Breast epithelium (tissue), 4 donors: ENCODE measurements around the gene NIPSNAP3A. TPM values are rescaled to one million over a fixed set of nuclear protein-coding genes. Genes with fewer than 3 reads are reported as not detected.

ENCODE experiments used
- DNase-seq, 2 donors: peaks; one replicate each; pipeline ENCODE4 v3.0.0-alpha.2; 2019; ENCODE audit warnings: low spot score in 2 of 2
- H3K27ac ChIP-seq, 2 donors: fragments of 200-600 bp; sonication (generic) in 1 of 2; one replicate each; pipeline ENCODE4 v1.5.1; 2016 to 2019; ENCODE audit warnings: mild to moderate bottlenecking in 1 of 2
- H3K27me3 ChIP-seq, 2 donors: fragments of 200-600 bp; sonication (generic) in 1 of 2; one replicate each; pipeline versions ENCODE4 v1.5.1 to v1.6.0; 2017 to 2019; ENCODE audit warnings: control low read depth in 1 of 2, mild to moderate bottlenecking in 1 of 2
- H3K36me3 ChIP-seq: fragments of 200-600 bp; one replicate; pipeline ENCODE4 v1.5.1; 2019
- H3K4me1 ChIP-seq, 2 donors: fragments of 200-600 bp; sonication (generic); one replicate each; pipeline ENCODE4 v1.5.1; 2016 to 2019; ENCODE audit warnings: control low read depth in 1 of 2
- H3K4me3 ChIP-seq, 3 donors: fragments of 200-600 bp; sonication (generic); 1 replicate in 2 of 3; 2 replicates in 1 of 3; pipeline ENCODE4 v1.5.1; 2016 to 2019; ENCODE audit warnings: mild to moderate bottlenecking in 3 of 3, moderate library complexity in 2 of 3
- H3K9me3 ChIP-seq, 2 donors: fragments of 200-600 bp; sonication (generic) in 1 of 2; one replicate each; pipeline ENCODE4 v1.5.1; 2016 to 2019; ENCODE audit warnings: control low read depth in 1 of 2
- POLR2A ChIP-seq: fragments of 450-650 bp; IDR thresholded peaks from one replicate; pipeline ENCODE4 v1.6.1; 2016; ENCODE audit warnings: antibody characterized with exemption, mild to moderate bottlenecking, moderate library complexity
- POLR2AphosphoS5 ChIP-seq, 3 donors: sonication (generic); formaldehyde crosslinking; IDR thresholded peaks; one replicate each; pipeline ENCODE4 v1.6.1; 2017; ENCODE audit warnings: antibody characterized with exemption in 3 of 3
- intact Hi-C: fragments of 100-400 bp; cut with DNase I; formaldehyde crosslinking; loops from one replicate; pipeline ENCODE4 v1.15.1; 2023; ENCODE audit warnings: low total_unique reads
- total RNA-seq, 3 donors: library from RNA; depleted of rRNA; stranded (reverse); fragments of >200 nt; gene quantifications; one replicate each; pipeline ENCODE4 v1.1.0, GENCODE V29; 2016
- TF ChIP-seq, protein P1 (sequence below), 3 donors: fragments of 450-650 bp; IDR thresholded peaks; one replicate each; pipeline ENCODE4 v1.5.1; 2016 to 2017; ENCODE audit warnings: antibody characterized with exemption in 3 of 3, mild to moderate bottlenecking in 3 of 3, moderate library complexity in 3 of 3

NIPSNAP3A gene
- total RNA-seq, 3 donors from 2014 or later = 23.1 to 28.2 (median 26.6) TPM

DNA sequence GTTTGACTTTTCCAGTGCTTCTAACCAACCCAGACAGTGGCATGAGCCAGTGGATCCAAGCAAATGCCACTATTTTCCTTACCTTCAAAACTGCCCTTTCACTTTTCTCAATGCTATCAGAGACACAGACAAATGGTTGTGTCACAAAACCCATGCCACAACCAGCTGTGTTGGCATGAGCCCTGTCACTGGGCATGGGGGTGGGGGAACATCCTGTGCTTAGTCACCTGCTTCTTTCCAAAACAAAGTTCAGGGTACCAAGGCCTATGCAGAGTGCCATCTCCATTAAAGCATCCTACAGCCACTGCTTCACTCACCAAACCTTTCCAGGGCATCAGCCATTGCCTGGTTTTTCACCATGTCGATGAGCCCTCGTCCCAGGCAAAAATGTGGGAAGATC, 46.6 kb downstream of the NIPSNAP3A start:
- H3K4me3 ChIP-seq = no peak overlapping the region
- H3K27me3 ChIP-seq = no peaks in the 10 kb centered on the region
- DNase-seq = no peak
- TF ChIP-seq, protein P1, sequence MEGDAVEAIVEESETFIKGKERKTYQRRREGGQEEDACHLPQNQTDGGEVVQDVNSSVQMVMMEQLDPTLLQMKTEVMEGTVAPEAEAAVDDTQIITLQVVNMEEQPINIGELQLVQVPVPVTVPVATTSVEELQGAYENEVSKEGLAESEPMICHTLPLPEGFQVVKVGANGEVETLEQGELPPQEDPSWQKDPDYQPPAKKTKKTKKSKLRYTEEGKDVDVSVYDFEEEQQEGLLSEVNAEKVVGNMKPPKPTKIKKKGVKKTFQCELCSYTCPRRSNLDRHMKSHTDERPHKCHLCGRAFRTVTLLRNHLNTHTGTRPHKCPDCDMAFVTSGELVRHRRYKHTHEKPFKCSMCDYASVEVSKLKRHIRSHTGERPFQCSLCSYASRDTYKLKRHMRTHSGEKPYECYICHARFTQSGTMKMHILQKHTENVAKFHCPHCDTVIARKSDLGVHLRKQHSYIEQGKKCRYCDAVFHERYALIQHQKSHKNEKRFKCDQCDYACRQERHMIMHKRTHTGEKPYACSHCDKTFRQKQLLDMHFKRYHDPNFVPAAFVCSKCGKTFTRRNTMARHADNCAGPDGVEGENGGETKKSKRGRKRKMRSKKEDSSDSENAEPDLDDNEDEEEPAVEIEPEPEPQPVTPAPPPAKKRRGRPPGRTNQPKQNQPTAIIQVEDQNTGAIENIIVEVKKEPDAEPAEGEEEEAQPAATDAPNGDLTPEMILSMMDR (IDR thresholded peaks at IDR 0.05) = no peak
- no peak for TF ChIP-seq POLR2AphosphoS5 (IDR thresholded peaks at IDR 0.05)
- TF ChIP-seq POLR2A = no peak
- no peak overlapping the region for H3K27ac ChIP-seq
- no peaks in the 10 kb centered on the region for H3K4me1 ChIP-seq
- H3K36me3 ChIP-seq = peaks cover 24% of the 10 kb centered on the region
- intact Hi-C loops = no loop called here
- H3K9me3 ChIP-seq = no peaks in the 10 kb centered on the region

DNA sequence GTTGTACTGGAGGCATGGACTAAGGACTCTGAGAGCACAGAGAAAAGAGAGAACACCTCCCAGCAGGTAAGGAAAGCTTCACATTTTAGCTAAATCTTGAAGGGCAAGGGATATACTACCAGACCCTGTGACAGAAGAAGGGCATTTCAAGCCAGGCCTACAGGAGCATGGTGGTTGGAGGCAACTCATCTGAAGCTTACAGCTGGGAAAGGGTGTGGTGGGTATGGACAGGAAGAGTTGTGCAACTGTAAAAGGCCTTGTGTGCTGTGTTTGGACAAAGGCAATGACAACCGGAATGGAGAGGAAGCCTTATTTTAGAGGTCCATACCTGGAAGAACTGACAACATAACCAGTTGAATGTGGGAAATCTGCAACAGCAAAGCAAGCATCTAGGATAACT, 47.6 kb downstream of the NIPSNAP3A start:
- no peaks in the 10 kb centered on the region for H3K27me3 ChIP-seq
- no peaks in the 10 kb centered on the region for H3K4me1 ChIP-seq
- peaks cover 20% of the 10 kb centered on the region for H3K36me3 ChIP-seq
- H3K4me3 ChIP-seq = no peak overlapping the region
- H3K9me3 ChIP-seq = no peaks in the 10 kb centered on the region
- TF ChIP-seq, protein P1 (IDR thresholded peaks at IDR 0.05) = no peak
- TF ChIP-seq POLR2A (no peak), POLR2AphosphoS5 (IDR thresholded peaks at IDR 0.05) (no peak)
- DNase-seq = no peak
- no peak overlapping the region for H3K27ac ChIP-seq
- intact Hi-C loops = no loop called here

DNA sequence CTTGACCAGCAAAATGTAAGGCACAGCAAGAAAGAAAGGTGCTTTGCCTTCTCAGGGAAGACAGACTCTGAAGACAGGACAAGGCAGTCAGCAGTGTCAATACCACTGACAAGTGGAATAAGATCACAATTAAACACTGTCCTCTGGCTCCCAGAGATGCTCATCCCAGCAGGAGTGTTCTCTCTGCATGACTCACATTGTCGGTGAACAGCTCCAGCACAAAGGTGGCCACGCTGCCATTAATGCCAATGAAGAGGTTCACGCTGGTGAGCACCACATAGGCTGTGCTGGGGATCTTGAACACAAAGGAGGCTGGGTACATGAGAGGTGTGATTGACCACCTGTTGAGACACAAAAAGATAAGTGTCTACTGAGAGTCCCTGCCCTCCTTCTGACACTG, 48.4 kb downstream of the NIPSNAP3A start:
- TF ChIP-seq, protein P1 (IDR thresholded peaks at IDR 0.05) = no peak
- no peak for TF ChIP-seq POLR2AphosphoS5 (IDR thresholded peaks at IDR 0.05)
- TF ChIP-seq POLR2A = no peak
- intact Hi-C loops = no loop called here
- Histone ChIP-seq H3K27ac (no peak overlapping the region), H3K4me1 (no peaks in the 10 kb centered on the region), H3K9me3 (no peaks in the 10 kb centered on the region), H3K27me3 (no peaks in the 10 kb centered on the region), H3K36me3 (peaks cover 13% of the 10 kb centered on the region), H3K4me3 (no peak overlapping the region)
- no peak for DNase-seq

DNA sequence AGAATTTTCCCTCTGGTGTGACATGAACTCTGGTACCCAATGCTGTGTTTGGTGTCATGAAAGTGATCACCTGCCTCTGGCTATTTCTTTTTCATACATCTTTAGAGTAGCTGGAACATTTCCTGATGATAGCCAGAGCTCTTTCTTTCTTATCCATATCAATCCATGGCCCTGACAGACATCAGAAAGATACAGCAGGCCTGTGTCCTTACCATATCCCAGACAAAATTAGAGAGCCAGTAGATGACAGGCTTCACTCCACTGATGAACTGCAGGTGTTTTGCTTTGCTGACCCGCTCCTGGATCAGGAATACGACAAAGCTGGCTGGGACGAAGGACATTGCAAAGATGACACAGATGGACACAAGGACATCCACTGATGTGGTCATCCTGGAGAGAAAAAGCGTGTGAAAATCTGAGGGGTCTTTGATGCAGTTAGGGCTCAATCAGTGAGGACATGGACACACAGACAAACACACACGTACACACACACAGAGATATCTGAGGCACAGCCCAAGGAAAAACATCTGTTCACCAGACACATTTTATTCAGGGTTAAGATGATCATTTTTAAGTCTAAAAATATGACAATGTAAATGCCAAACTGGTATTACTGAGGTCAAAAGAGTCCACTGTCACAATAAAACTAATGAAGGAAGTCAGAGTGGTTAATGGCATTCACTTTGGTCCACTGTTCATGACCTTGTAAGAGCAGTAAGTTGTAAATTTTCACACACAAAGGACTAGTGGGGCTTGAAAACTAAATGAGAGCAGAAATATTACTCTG, 50.9 kb downstream of the NIPSNAP3A start:
- Histone ChIP-seq H3K4me3 (no peak overlapping the region), H3K36me3 (peaks cover 8% of the 10 kb centered on the region), H3K27ac (no peak overlapping the region), H3K27me3 (no peaks in the 10 kb centered on the region), H3K4me1 (no peaks in the 10 kb centered on the region), H3K9me3 (no peaks in the 10 kb centered on the region)
- DNase-seq = no peak
- TF ChIP-seq POLR2A = no peak
- TF ChIP-seq, protein P1 (IDR thresholded peaks at IDR 0.05) = no peak
- no peak for TF ChIP-seq POLR2AphosphoS5 (IDR thresholded peaks at IDR 0.05)
- intact Hi-C loops = no loop called here

DNA sequence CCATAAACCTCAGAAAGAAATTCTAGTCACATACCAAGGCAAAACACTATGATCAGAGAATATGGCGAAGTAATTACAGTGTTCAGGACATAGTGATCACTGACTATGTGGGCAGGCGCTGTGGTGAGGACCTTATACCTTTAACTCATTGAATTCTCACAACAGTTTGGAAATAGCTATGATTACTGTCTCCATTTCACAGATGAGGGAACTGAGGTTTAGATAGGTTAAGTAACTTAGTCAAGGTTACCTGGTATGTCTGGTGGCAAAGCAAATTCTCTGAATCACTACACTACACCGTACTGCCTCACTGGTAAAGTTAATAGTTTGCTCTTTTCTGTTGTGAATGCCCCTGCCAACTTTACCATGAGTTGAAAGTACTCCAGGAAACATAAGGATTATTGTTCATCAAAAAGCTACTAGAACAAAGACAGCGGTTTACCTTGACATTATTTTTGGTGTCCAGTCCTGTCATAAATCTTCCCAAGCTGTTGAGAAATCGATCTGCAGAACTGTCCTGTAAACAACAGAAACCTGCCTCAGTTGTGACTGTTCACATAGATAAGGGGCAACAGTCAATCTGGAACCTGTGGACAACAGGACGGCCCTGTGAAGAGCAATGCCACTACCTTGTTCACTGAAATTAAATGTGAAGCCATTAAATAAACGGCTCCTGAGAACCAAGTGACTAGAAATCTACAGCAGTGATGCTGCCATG, 52.7 kb downstream of the NIPSNAP3A start:
- TF ChIP-seq POLR2AphosphoS5 (IDR thresholded peaks at IDR 0.05) (no peak), POLR2A (no peak)
- TF ChIP-seq, protein P1 (IDR thresholded peaks at IDR 0.05) = no peak
- no peaks in the 10 kb centered on the region for H3K4me1 ChIP-seq
- H3K9me3 ChIP-seq = no peaks in the 10 kb centered on the region
- H3K27me3 ChIP-seq = no peaks in the 10 kb centered on the region
- intact Hi-C loops = no loop called here
- DNase-seq = no peak
- peaks cover 1% of the 10 kb centered on the region for H3K36me3 ChIP-seq
- no peak overlapping the region for H3K27ac ChIP-seq
- no peak overlapping the region for H3K4me3 ChIP-seq
